Prostate gland (tissue), 2 donors: Measurements from ENCODE around the gene TDRD1.

ENCODE experiments used
- POLR2A ChIP-seq: fragments of 450-650 bp; IDR thresholded peaks from one replicate; pipeline ENCODE4 v1.6.1; 2016; ENCODE audit warnings: antibody characterized with exemption, mild to moderate bottlenecking
- POLR2AphosphoS5 ChIP-seq: sonication (generic); formaldehyde crosslinking; IDR thresholded peaks from one replicate; pipeline ENCODE4 v1.6.1; 2017; ENCODE audit warnings: antibody characterized with exemption
- TF ChIP-seq, protein P1 (sequence below), 4 experiments: fragments of 200-600 bp in 2 of 4; fragments of 450-650 bp in 2 of 4; sonication (generic) in 2 of 4; IDR thresholded peaks; 1 replicate in 3 of 4; 2 replicates in 1 of 4; pipeline ENCODE4 v1.5.1; 2016 to 2019; ENCODE audit warnings: antibody characterized with exemption in 4 of 4, mild to moderate bottlenecking in 2 of 4, moderate library complexity in 2 of 4

DNA sequence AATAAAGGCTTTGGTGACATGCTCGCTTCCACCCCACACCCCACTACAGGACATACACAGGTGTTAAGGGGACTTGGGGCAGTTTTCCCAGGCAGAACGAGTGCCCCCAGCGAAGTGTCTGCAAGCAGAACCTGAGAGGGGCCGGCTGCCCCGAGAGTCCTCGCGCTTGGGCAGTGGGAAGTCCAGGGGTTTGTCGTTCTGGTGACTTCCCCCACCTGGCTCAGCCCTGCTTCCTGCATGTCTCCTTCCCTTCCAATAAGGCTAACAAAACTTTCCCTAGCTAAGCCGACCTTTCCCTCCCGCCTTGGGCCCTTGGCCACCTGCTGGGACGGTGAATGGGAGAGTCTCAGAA is 60.8 kb downstream of the TDRD1 start:
- no peak for TF ChIP-seq POLR2AphosphoS5
- TF ChIP-seq, protein P1, sequence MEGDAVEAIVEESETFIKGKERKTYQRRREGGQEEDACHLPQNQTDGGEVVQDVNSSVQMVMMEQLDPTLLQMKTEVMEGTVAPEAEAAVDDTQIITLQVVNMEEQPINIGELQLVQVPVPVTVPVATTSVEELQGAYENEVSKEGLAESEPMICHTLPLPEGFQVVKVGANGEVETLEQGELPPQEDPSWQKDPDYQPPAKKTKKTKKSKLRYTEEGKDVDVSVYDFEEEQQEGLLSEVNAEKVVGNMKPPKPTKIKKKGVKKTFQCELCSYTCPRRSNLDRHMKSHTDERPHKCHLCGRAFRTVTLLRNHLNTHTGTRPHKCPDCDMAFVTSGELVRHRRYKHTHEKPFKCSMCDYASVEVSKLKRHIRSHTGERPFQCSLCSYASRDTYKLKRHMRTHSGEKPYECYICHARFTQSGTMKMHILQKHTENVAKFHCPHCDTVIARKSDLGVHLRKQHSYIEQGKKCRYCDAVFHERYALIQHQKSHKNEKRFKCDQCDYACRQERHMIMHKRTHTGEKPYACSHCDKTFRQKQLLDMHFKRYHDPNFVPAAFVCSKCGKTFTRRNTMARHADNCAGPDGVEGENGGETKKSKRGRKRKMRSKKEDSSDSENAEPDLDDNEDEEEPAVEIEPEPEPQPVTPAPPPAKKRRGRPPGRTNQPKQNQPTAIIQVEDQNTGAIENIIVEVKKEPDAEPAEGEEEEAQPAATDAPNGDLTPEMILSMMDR (IDR thresholded peaks at IDR 0.05): no peak
- no peak for TF ChIP-seq POLR2A
